PFSK-1 (cell line): Measurements from ENCODE around the gene ATXN7L1.

ENCODE experiments used
- FOXP2 ChIP-seq: optimal IDR thresholded peaks from 2 replicates; pipeline ENCODE3; 2011; ENCODE audit warnings: borderline replicate concordance, control low read depth, inconsistent platforms; ENCODE audit not compliant: insufficient read depth; ENCODE audit errors: extremely low read length, extremely low read depth
- POLR2AphosphoS5 ChIP-seq: IDR thresholded peaks from 2 replicates; pipeline ENCODE4 v1.6.1; 2012; ENCODE audit warnings: low read depth, mild to moderate bottlenecking, control low read depth, low read length, moderate library complexity
- SIN3A ChIP-seq: IDR thresholded peaks from 2 replicates; pipeline ENCODE4 v1.6.1; 2012; ENCODE audit warnings: mild to moderate bottlenecking, low read length, moderate library complexity, borderline replicate concordance; ENCODE audit not compliant: insufficient read depth
- TAF1 ChIP-seq: IDR thresholded peaks from 2 replicates; pipeline ENCODE4 v1.6.1; 2012; ENCODE audit warnings: low read length, control low read depth, borderline replicate concordance; ENCODE audit not compliant: insufficient read depth
- TF ChIP-seq, protein P1 (sequence below), 2 experiments: IDR thresholded peaks; 2 replicates each; pipeline versions ENCODE4 v1.6.1 to v1.8.0; 2011 to 2012; ENCODE audit warnings: low read depth in 2 of 2, low read length in 2 of 2, control low read depth in 1 of 2, inconsistent platforms in 1 of 2, mild to moderate bottlenecking in 1 of 2, moderate library complexity in 1 of 2; ENCODE audit not compliant: insufficient read depth in 1 of 2

The ATXN7L1 gene

DNA sequence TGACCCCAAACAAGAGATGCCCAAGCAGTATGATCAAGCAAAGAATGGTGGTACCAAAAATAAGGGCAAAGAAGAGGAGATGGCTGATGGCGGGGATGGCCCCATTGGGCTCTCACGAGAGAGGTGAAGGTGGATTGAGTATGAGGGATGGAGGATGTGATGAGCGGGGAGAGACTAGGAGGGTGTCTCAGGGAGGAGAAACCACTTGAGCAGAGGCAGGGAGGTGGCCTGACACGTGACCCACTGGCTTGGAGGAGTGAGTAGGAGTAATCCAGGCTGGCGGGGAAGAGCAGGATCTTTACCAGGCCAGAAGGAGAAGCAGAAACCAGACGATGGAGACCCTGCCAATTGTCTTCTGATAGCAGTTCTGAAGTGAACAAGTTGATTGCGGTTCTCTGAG is 33.3 kb upstream of the ATXN7L1 start:
- TF ChIP-seq, protein P1, sequence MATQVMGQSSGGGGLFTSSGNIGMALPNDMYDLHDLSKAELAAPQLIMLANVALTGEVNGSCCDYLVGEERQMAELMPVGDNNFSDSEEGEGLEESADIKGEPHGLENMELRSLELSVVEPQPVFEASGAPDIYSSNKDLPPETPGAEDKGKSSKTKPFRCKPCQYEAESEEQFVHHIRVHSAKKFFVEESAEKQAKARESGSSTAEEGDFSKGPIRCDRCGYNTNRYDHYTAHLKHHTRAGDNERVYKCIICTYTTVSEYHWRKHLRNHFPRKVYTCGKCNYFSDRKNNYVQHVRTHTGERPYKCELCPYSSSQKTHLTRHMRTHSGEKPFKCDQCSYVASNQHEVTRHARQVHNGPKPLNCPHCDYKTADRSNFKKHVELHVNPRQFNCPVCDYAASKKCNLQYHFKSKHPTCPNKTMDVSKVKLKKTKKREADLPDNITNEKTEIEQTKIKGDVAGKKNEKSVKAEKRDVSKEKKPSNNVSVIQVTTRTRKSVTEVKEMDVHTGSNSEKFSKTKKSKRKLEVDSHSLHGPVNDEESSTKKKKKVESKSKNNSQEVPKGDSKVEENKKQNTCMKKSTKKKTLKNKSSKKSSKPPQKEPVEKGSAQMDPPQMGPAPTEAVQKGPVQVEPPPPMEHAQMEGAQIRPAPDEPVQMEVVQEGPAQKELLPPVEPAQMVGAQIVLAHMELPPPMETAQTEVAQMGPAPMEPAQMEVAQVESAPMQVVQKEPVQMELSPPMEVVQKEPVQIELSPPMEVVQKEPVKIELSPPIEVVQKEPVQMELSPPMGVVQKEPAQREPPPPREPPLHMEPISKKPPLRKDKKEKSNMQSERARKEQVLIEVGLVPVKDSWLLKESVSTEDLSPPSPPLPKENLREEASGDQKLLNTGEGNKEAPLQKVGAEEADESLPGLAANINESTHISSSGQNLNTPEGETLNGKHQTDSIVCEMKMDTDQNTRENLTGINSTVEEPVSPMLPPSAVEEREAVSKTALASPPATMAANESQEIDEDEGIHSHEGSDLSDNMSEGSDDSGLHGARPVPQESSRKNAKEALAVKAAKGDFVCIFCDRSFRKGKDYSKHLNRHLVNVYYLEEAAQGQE (IDR thresholded peaks at IDR 0.05; ENCODE audit: insufficient read depth in 1 of 2, low read depth in 2 of 2, low read length in 2 of 2): no peak
- TF ChIP-seq SIN3A: no peak

- no peak for TF ChIP-seq POLR2AphosphoS5
- TF ChIP-seq SIN3A: no peak
- TF ChIP-seq, protein P1 (IDR thresholded peaks at IDR 0.05; ENCODE audit: insufficient read depth in 1 of 2, low read depth in 2 of 2, low read length in 2 of 2): no peak
- no peak for TF ChIP-seq FOXP2
- no peak for TF ChIP-seq TAF1
These were observed 30.9 kb upstream of the ATXN7L1 start for GRCh38 chr7:105907129-105907846.

DNA sequence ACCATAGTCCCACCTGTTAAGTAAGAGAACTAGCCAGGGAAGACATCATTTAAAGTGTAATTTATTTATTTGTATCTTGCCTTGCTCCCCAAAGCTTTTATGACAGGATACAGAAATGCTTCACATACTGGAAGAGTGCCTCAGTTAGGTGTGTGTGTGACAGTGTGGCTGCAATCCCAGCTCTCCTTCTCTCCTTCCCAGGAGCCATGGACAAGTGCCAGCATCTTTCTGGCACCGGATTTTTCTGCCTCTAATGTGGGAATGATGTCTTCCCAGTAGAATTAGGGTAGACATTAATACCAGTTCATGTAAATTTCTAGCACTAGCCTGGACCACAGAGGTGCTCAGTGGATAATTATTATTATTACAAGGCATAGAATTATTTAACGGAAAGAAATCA is 30.3 kb upstream of the ATXN7L1 start:
- no peak for TF ChIP-seq POLR2AphosphoS5
- no peak for TF ChIP-seq FOXP2
- TF ChIP-seq, protein P1 (IDR thresholded peaks at IDR 0.05; ENCODE audit: insufficient read depth in 1 of 2, low read depth in 2 of 2, low read length in 2 of 2): no peak
- TF ChIP-seq SIN3A: no peak
- no peak for TF ChIP-seq TAF1

GRCh38 chr7:105905910-105906568 is 29.6 kb upstream of the ATXN7L1 start:
- no peak for TF ChIP-seq SIN3A
- TF ChIP-seq TAF1: no peak
- TF ChIP-seq POLR2AphosphoS5: no peak
- TF ChIP-seq FOXP2: no peak
- TF ChIP-seq, protein P1 (IDR thresholded peaks at IDR 0.05; ENCODE audit: insufficient read depth in 1 of 2, low read depth in 2 of 2, low read length in 2 of 2): no peak
